Lower leg skin (tissue), 4 donors: ENCODE results near the gene PGM1. TPM values are rescaled to one million over a fixed set of nuclear protein-coding genes. Genes with fewer than 3 reads are reported as not detected.
"Not testable (repeated sequence)": the region's sequence is repeated elsewhere in the genome, so short reads cannot be mapped to it uniquely, and the experiment has no call there.

Source experiments
- DNase-seq, 2 donors: peaks; one replicate each; pipeline ENCODE4 v3.0.0-alpha.2; 2019; ENCODE audit warnings: low spot score in 2 of 2
- H3K4me3 ChIP-seq: fragments of 200-600 bp; sonication (generic); 2 replicates; pipeline ENCODE4 v1.5.1; 2017; ENCODE audit warnings: mild to moderate bottlenecking, low read depth; ENCODE audit not compliant: poor library complexity, severe bottlenecking
- POLR2A ChIP-seq, 2 donors: fragments of 450-650 bp; IDR thresholded peaks; one replicate each; pipeline ENCODE4 v1.6.1; 2016 to 2017; ENCODE audit warnings: antibody characterized with exemption in 2 of 2, mild to moderate bottlenecking in 1 of 2, moderate library complexity in 1 of 2
- WGBS, 2 donors: methylation state at CpG; one replicate each; pipeline ENCODE4 v1.1.5; 2018; 5-methylcytosine and 5-hydroxymethylcytosine counted together
- intact Hi-C: fragments of 100-400 bp; cut with DNase I; formaldehyde crosslinking; loops from one replicate; pipeline ENCODE4 v1.15.0; 2023; ENCODE audit warnings: low total_unique reads
- total RNA-seq, 4 donors: library from RNA; depleted of rRNA; stranded (reverse); fragments of >200 nt; gene quantifications; one replicate each; pipeline ENCODE4 v1.1.0, GENCODE V29; 2016
- TF ChIP-seq, protein P1 (sequence below), 3 donors: fragments of 450-650 bp; IDR thresholded peaks; one replicate each; pipeline ENCODE4 v1.5.1; 2016; ENCODE audit warnings: antibody characterized with exemption in 3 of 3, mild to moderate bottlenecking in 3 of 3, moderate library complexity in 2 of 3

The PGM1 gene
- total RNA-seq, 4 donors from 2014 or later = 39.3 to 54.2 (median 48.9) TPM

GRCh38 chr1:63555480-63555879 is 37.7 kb upstream of the PGM1 start:
- DNase-seq = no peak
- intact Hi-C loops = no loop called here
- TF ChIP-seq, protein P1, sequence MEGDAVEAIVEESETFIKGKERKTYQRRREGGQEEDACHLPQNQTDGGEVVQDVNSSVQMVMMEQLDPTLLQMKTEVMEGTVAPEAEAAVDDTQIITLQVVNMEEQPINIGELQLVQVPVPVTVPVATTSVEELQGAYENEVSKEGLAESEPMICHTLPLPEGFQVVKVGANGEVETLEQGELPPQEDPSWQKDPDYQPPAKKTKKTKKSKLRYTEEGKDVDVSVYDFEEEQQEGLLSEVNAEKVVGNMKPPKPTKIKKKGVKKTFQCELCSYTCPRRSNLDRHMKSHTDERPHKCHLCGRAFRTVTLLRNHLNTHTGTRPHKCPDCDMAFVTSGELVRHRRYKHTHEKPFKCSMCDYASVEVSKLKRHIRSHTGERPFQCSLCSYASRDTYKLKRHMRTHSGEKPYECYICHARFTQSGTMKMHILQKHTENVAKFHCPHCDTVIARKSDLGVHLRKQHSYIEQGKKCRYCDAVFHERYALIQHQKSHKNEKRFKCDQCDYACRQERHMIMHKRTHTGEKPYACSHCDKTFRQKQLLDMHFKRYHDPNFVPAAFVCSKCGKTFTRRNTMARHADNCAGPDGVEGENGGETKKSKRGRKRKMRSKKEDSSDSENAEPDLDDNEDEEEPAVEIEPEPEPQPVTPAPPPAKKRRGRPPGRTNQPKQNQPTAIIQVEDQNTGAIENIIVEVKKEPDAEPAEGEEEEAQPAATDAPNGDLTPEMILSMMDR (IDR thresholded peaks at IDR 0.05) = no peak
- no peak for TF ChIP-seq POLR2A (IDR thresholded peaks at IDR 0.05)
- no peak overlapping the region for H3K4me3 ChIP-seq

GRCh38 chr1:63557365-63557987 is 35.7 kb upstream of the PGM1 start:
- intact Hi-C loops = no loop called here
- H3K4me3 ChIP-seq = no peak overlapping the region
- DNase-seq = no peak
- TF ChIP-seq POLR2A (IDR thresholded peaks at IDR 0.05) = no peak
- TF ChIP-seq, protein P1 (IDR thresholded peaks at IDR 0.05) = no peak
- WGBS, 2 donors = 82 to 85% methylated on average over 6 of the region's 6 CpGs

DNA sequence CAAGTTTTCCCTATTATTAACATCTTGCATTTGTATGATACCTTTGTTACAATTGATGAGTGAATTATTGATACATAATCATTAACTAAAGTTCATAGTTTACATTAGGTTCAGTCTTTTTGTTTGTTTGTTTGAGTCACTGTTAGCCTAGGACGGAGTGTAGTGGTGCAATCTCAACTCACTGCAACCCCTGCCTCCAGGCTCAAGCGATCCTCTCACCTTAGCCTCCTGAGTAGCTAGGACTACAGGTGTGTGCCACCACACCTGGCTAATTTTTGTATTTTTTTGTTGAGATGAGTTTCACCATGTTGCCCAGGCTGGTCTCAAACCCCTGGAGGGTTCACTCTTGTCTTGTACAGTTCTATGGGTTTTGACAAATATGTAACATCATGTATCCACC is 33.9 kb upstream of the PGM1 start:
- no peak overlapping the region for H3K4me3 ChIP-seq
- intact Hi-C loops = no loop called here
- no peak for DNase-seq
- TF ChIP-seq POLR2A (IDR thresholded peaks at IDR 0.05) = no peak
- TF ChIP-seq, protein P1 (IDR thresholded peaks at IDR 0.05) = no peak
- 100% methylated on average over 2 of the region's 2 CpGs for WGBS, 2 donors

DNA sequence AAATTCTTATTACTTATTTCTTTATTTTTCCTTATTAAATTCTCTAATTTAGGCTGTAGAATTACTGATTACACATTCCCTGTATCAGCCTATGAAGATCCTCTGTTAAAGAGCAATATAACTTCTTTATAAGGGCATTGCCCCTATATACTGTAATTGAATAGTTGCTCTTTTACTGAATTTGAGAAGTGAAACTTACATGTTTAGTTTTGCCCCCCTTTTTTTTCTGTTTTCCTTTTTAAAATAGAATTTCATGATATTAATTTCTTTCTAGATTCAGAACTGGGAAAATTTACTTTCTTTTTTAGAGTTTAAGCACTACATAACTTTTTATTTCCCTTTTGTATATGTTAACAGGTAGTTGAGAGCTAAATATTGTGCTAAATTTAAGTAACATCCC is 29.5 kb upstream of the PGM1 start:
- no peak for DNase-seq
- no peak overlapping the region for H3K4me3 ChIP-seq
- intact Hi-C loops = no loop called here
- TF ChIP-seq, protein P1 (IDR thresholded peaks at IDR 0.05) = no peak
- TF ChIP-seq POLR2A (IDR thresholded peaks at IDR 0.05) = no peak

DNA sequence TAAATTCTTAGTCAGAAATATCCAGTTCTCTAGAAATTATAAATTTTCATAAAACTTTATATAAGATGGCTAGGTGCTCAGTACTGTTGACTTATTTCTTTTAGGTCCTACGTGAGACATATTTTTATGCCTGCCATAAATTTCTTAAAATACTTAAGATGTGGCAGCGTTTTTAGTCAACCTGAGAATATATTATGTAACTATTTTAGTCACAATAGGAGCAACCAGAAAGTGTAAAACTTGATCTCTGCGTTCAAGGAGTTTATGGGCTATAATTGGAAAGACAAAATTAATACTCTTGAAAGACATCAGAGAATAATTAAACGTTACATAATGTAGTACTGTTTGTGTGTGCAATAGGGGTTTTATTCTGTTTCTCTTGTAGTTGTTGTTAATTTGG is 24.1 kb upstream of the PGM1 start:
- WGBS, 2 donors = 87 to 92% methylated on average over 4 of the region's 4 CpGs
- no peak for TF ChIP-seq POLR2A (IDR thresholded peaks at IDR 0.05)
- TF ChIP-seq, protein P1 (IDR thresholded peaks at IDR 0.05) = no peak
- no peak for DNase-seq
- intact Hi-C loops = no loop called here
- no peak overlapping the region for H3K4me3 ChIP-seq

- DNase-seq = no peak
- TF ChIP-seq POLR2A (IDR thresholded peaks at IDR 0.05) = no peak
- TF ChIP-seq, protein P1 (IDR thresholded peaks at IDR 0.05) = no peak
- intact Hi-C loops = no loop called here
- no peak overlapping the region for H3K4me3 ChIP-seq
- WGBS, 2 donors = 89 to 93% methylated on average over 3 of the region's 3 CpGs
Measured at GRCh38 chr1:63569640-63570316, 23.4 kb upstream of the PGM1 start.

- intact Hi-C loops, DNase-seq, H3K4me3 ChIP-seq: not testable (repeated sequence)
- WGBS, 2 donors = 92 to 96% methylated on average over 8 of the region's 8 CpGs
Measured at GRCh38 chr1:63572686-63573085, 20.5 kb upstream of the PGM1 start.

DNA sequence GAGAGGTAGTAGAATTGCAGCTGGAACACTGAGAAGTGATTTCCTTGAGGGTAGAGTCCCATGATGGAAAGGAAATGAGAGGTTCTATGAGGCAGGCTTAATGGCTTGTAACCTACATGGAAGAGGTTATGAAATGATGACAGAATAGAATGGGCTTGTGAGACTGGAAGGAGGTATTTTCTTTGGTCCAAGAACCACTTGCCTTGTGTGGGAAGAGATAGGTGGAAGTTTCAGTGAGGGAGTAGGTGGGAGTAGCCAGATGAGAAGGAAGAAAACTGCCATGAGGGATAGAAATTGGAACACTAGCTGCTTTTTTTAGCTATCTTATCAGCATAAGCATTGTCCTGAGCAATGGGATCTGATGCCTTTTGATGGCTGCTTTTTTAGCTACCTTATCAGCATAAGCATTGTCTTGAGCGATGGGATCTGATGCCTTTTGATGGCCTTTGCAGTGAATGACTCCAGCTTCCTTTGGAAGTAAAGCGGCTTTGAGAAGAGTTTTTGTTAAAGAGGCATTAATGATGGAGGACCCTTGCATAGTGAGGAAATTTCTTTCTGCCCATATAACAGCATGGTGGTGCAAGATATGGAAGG is 18.9 kb upstream of the PGM1 start:
- H3K4me3 ChIP-seq, DNase-seq, intact Hi-C loops: not testable (repeated sequence)
- 84 to 90% methylated on average over 2 of the region's 2 CpGs for WGBS, 2 donors
